HUDEP-2 (cell line): ENCODE measurements around the gene GATA2.

Source experiments
- DNase-seq, 76 experiments: peaks; one replicate each; lab custom pipeline; 2025; ENCODE audit not compliant: unreplicated experiment in 76 of 76; lab: John Stamatoyannopoulos, UW

The GATA2 gene

DNA sequence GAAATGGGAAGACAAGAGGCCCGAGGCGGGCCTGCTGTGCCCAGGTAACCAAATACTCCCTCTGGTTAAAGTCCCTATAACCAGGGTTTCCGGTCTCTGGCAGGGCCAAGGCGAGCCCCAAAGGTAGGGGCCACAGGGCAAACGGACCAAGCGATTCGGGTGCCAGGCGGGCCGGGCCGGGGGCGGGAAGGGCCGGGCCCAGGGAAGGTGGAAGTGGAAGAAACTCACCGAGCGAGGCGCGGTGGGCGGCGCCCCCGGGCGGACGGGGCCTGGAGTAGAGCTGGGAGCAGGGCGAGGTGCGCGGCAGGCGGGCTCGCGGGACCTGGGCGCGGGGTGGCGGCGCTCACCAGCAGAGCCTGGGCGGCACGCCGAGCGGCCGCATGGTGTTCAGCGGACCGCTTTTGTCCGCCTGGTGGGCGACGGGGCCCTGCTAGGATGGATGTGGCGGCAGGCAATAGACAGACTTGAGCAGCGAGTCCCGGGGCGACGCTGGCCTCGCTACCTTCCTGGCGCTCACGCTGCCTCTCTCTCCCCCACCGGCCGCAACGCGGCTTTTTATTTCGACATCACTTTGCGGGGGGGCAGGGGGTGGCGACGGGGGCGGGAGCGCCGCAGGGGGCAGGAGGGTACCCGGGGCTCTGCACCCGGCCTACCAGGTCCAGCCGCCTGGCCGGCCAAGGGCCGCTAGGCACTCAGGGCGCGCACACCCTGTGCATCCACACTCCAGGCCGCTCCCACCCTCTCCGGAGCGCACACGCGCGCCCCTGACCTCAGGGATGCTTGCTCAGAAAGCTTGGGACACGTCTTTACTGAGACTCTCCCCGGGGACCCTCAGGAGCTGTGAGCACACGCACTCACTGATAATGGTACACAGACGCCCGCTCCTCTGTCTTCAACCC lies at the start of gene GATA2:
GATA2 (minus strand) TSS at position 531 of the 899 bp plus-strand sequence. CDS start 6,170 bp downstream, outside the sequence.
- DNase-seq, result peak in 52 of 76 experiments; percentile 8 to 76 (median 58)

DNA sequence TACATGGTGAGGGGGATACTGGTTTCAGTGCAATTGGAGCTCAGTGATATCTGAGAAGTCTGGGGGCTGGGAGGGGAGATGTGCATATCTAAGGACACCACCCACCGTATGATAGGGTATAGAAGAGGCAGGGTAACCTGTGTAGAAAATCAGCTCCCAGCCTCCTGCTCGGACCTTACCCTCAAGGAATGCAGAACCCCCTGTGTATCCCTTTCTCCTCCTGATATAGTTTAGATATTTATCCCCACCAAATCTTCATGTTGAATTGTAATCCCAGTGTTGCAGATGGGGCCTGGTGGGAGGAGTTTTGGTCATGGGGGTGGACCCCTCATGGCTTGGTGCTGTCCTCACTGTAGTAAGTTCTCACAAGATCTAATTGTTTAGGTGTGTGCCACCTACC lies 48.2 kb upstream of the GATA2 start:
- no peak for DNase-seq

DNA sequence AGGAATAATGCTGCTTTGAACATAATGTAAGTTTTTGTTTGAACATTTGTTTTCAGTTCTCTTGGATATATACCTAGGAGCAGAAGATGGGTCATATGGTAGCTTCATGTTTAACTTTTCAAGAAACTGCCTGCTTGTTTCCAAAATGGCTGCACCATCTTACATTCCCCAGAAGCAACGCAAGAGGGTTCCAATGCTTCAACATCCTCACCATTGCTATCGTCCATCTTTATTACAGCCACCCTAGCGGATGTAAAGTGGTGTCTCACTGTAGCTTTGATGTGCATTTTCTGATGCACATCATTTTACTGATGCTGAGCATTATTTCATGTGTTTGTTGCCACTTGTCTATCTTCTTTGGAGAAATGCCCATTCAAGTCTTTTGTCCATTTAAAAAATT lies 46.4 kb upstream of the GATA2 start:
- no peak for DNase-seq

DNA sequence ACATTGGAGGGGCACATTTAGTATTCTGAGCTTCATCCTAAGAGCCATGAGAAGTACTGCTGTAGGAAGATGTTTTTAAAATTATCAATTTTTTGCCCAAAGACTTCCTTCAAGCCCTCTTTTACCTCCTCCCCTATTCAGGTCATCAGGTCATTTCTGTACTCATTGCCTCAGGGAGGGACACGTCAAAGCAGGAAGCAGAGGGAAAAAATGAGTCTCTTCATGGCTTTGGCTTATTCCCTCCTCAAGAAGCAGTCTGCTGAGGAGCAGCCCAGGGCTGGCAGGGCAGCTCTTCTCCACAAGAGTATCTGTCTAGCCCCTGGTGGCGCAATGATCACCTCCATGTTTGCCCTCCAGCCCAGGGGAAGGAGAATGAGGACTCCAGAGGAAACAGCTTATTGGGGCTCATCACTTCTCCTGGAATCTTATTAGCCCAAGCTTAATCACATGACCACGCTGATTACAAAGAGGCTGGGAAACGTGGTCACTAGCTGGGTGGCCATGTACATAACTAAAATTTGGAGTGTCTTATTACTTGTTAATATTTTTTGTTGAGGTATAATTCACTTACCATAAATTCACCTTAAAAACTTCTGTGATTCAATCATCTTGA lies 44.2 kb upstream of the GATA2 start:
- no peak for DNase-seq

DNA sequence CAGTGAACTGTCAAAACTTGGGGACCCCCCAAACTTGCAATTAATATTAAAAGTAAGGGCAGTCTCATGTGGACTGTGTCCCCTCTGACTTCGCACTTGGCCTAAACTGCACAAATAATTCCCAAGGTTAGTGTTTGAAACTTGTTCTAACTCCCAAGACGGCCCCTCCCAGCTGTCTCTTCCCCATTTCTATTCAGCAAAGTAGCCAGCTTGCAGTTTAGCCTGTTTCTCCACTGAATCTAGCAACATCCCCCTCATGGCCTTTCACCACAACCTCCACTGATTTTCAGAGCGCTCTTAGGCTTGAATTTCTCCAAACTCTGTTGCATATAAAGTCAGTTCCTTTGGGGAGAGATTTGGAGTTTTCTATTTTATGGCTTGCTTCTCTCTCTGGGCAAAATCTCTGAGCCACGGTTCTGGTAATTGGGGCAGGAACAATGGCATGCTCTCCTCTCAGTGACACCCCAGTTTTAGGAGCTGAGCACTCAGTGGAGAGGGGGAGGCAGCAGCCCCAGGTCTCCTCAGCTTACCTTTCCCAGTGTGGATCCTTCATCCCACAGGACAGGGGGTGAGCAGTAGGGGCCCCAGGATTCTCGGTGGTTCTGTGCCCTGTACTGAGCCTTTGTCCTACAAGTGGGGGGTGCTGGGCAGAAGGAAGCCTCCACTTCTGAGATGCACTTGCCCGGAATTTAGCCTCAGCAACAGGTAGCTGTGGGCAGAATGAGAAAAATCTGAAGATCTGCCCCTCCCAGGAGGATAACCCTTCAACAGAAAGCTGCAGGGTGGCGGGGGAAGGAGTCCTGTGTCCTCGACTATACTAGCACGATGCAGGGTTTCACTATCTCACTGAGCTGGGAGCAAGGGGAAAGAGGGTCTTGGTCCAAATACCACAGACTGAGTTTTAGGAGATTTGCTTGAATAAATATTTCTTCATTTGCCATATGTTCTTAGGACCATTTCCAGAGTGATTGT lies 39.3 kb upstream of the GATA2 start:
- DNase-seq, result no peak

DNA sequence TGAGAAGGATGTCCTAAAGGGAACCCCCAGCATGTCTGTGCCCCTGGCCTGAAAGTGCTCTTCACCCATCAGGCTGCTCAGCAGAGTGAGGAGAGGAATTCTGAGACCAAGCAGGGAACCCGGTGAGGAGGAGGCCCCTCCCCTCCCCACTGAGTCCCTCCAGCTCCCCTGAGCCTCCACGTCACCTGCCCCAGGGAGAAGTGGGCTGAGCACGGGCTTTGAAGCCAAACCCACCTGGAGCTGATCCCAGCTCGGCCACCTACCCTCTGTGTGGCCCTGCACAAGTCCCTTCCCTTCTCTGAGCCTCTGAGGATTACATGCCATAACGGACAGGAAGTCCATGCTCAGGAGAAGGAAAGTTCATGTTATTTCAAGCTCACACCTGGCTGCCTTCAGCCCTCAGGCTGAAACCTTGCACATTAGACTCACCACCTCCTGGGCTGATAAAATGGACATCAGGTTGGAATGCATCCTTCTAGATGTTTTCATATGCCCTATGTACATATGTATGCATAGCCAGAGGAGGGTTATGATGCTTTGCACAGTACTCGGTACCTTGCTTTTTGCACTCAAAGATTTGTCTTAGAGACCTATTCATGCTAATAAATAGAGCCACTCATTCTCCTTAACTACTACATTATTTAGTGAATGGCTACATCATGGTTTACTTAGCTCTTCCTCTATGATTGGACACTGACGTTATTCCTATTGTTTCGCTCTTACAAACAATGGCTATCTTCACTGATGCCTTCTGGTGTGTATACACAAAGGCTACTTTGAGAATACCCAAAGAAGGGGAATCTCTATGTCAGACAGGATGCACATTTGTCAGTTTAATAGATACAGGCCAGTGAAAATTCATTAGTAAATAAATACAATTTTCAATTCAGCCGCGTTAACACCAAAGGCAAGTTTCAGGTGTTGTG lies 31.6 kb upstream of the GATA2 start:
- no peak for DNase-seq

DNA sequence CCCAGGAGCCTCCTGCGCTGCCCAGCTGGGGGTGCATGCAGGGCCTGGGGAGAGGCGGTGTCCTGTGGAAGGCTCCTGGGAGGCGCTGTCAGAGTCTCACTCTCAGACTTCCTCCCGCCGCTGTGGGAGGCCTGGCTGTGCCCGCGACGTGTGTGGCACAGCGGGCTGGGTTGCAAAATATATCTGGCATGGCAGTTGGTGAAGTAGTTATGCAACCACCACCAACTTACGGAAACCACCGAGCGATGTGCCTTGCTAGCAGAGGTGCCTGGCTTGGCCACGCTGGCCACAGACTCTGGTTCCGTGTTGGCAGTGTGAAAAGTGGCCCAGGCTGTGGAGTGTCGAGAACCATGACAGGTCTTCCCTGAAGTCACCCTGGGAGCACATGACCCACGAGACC lies 30.6 kb upstream of the GATA2 start:
- DNase-seq, result no peak

DNA sequence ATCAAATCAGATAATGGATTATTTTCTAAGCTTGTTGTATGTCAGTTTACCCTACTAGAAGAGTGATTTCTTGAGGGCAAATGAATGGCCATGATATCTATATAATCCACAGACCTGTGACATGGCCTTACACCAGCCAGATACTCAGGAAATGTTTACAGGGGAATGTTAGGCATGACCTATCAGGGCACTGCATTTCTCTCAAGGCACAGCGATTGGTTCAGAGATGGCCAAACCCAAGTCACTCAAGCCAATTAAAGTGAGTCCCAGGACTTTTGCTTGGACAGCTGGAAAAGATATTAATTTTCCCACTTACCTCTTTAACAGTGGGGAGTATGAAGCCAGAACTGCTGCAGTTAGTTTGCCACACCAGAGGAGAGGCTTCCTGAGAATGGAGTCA lies 28.7 kb upstream of the GATA2 start:
- no peak for DNase-seq

DNA sequence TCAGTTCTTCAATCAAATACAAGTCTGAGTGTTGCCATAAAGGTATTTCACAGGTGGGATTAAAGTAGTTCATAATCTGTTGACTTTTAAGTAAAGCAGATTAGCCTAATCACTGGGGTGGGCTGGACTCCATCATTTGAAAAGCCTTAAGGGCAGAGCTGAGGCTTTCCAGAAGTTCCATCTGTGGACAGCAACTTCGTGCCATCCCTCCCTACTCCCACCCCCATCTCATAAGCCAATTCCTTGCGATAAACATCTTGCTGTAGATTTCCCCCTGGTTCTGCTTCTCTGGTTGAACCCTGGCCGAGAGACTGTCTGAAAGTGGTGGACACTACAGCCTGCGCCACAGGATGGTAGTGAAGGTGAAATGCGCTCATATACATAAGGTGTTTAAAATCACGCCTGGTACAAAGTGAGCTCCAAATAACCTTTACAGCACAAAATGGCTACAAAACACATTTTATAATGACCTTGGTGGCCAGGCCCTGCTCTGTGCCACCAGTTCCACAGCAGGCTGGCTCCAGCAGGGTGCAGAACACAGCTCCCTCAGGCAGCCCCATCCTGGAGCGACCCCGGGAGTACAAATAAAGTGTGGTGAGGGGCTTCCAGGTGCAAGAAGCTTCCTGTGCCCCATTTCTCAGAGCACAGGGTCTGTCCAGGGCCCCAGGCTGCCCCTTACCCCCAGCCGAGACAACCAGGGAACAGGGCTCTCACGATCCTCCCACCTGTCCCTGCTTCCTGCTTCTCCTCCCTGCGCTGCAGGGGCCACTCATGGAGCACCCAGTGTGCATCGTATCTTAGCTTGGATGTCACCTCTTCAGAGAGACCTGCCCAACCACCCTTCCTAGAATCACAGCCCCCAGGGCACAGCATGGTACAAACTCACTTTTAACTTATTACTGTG lies 25.8 kb upstream of the GATA2 start:
- DNase-seq, result no peak

DNA sequence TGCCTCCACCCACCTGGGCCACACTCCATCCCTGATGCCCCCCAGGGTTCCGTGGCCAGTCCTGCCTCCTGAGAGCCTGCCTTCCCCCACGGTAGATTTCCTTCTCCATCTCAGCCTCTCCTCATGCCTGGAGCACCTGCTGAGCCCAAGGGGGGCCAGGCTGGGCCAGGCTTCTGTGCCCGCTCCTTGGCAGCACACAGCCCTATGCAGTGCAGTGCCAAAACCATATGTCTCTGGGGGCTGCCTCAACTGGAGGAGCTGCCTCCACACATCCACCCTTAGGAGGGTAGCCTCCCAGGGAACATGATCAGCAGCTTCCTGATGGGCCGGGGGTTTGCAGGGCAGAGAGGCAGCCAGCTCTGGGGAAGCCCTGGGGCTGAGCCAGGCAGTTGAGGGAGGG lies 24.6 kb upstream of the GATA2 start:
- DNase-seq, result no peak

DNA sequence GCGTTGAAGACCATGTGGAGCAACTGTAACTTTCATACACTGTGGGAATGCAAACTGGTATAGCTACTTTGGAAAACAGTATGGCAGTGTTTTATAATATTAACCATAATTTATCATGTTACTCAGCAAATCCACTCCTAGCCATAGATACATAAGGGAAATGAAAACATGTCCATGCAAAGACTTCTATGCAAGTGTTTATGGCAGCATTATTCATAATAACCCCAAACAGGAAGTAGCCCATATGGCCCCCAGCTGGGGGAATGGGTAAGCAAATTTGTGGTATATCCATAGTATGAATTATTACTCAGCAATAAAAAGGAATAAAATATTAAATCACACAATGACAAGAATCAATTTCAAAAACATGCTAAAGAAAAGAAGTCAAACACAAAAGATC lies 23.0 kb upstream of the GATA2 start:
- DNase-seq, result no peak

DNA sequence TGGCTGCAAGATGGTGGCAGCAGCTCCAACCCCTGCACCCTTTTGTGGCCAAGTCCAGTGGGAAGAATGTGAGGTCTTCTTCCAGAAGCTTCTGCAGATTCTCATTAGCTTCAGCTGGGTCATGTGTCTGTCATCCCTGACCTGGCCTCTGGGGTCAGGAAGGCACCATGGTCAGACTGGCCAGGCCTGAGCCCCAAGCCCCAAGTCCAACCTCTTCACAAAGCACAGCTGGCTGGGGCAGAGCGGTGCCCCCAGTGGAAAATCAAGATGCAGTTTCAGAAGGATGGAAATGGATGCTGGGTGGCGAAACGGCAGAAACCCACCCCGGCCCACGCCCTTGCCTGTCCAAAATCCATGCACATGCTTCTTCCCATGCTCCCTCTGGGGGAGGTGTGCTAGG lies 15.9 kb upstream of the GATA2 start:
- no peak for DNase-seq

DNA sequence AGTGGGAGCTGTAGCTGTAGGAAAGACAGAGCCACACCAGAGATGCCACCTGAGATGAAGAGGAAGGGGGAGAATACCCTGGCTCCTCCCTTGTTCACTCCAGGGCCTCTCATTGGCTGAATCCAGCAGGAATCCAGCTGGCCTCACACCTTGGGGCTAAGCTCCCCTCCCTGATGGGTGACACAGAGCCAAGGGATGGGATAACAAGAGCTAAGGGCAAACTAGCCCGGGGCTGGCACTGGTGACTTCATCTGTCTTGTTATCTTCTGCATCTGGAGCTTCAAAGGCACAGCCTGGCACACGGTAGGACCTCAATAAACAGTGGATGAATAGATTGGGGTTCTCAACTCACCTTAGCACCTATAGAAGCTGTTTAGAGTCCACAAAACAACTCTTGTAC lies 13.8 kb upstream of the GATA2 start:
- DNase-seq, result no peak

DNA sequence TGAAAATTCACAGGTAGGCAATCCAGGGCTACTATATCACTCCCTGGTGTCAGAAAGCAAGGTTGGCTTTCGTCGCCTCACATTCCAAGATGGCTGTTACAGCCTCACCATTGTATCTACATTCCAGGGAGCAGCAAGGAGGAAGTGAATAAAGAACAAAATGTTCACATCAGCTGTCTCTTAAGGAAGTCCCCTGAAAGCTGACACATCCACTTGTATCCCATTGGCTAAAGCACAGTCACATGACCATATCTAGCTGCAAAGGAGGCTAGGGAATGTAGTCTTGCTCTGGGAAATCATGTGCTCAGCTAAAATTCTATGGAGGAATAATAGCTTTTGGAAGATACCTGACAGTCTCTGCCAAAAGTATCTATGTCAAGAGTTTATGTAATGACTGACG lies 12.8 kb upstream of the GATA2 start:
- DNase-seq, result no peak

DNA sequence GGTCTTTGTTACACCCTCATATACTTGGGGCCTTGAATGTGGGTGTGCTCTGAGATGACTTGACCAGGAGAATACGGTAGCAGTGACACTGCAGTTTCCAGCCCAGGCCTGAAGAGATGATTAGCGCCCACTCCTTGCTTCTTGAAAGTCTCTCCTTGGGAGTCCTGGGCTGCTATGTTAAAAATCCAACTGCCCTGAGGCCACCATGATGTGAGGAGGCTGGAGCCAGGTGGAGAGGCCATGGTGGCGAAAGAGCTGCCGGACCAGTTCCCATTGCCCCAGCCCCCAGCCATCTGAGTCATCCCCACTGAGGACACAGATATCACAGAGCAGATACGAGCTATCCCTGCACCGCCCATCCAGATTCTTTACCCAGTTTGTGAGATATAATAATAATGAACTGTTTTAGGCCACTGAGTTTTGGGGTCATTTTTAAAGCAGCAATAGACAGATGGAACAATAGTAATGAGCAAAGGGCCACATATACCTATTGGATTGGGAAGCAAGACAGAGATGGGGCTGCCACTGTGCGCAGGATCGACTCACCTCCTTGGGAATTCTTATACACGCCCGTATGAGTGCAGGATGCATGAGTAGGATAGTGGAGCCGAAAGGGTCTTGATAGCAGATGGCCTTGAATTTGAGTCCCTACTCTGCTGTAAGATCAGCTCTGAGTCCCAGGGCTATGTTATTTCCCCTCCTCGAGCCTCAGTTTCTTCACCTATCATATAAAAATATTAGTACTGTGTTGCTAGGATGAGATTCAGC lies 12.1 kb upstream of the GATA2 start:
- peak in 12 of 76 experiments; percentile 8 to 42 (median 23) for DNase-seq

DNA sequence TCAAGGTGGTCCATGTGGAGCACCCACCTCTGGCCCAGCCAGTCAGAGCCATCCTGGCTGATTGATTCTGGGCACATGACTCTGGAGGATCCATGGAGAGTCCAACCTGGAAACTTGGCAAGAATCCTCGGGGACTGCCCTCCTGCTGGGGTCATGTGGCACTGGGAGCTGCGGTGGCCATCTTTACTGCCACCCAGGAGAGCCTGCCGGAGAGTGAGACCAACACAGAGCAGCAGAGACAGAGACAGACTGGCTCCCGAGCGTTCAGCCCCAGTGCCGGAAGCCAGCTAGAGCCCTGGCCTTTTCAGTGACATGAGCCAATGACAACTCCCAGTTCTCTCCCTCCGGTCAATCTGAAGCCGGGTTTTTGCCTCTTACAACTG lies 11.5 kb upstream of the GATA2 start:
- no peak for DNase-seq

DNA sequence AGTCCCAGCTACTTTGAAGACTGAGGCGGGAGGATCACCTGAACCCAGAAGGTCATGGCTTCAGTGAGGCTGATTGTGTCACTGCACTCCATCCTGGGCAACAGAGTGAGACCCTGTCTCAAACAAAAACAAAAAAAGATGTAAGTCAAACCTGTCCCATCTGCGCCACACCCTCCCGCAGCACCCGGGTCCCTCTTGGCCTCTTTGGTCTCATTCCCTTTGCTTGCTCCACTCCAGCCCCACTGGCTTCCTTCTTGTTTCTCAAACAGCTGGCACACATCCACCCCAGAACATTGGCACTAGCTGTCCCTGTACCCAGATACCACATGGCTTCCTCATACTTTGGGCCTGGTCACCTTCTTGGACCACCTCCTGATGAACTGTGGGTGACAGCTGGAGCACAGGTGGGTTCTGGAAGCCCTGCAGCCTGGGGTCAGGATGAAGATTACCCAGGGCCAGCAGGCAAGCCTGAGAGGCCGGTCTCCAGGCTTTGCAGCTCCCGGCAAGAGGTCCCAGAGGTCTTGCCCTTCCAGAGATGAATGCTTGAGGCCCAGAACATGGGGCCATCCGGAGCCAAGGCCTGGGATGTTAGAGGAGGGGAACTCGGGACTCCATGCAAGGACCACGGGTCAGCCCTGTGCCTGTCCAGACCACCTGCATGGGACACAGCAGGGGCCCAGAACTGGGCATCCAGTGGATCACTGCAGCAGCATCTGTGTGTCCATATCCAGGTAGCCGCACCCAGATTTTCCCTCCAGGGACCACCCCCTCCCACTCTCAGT lies 10.9 kb upstream of the GATA2 start:
- DNase-seq, result no peak
